GM19240 (cell line): ENCODE results near the gene ZNF784.

Experiments
- DNase-seq: peaks from one replicate; pipeline ENCODE4 v3.0.0; 2011; ENCODE audit warnings: low spot score; ENCODE audit not compliant: insufficient read length

ZNF784 gene

GRCh38 chr19:55656988-55657747 is 32.8 kb upstream of the ZNF784 start:
- DNase-seq = no peak

GRCh38 chr19:55656552-55656951 is 32.2 kb upstream of the ZNF784 start:
- no peak for DNase-seq

GRCh38 chr19:55655648-55656040 is 31.3 kb upstream of the ZNF784 start:
- no peak for DNase-seq

DNA sequence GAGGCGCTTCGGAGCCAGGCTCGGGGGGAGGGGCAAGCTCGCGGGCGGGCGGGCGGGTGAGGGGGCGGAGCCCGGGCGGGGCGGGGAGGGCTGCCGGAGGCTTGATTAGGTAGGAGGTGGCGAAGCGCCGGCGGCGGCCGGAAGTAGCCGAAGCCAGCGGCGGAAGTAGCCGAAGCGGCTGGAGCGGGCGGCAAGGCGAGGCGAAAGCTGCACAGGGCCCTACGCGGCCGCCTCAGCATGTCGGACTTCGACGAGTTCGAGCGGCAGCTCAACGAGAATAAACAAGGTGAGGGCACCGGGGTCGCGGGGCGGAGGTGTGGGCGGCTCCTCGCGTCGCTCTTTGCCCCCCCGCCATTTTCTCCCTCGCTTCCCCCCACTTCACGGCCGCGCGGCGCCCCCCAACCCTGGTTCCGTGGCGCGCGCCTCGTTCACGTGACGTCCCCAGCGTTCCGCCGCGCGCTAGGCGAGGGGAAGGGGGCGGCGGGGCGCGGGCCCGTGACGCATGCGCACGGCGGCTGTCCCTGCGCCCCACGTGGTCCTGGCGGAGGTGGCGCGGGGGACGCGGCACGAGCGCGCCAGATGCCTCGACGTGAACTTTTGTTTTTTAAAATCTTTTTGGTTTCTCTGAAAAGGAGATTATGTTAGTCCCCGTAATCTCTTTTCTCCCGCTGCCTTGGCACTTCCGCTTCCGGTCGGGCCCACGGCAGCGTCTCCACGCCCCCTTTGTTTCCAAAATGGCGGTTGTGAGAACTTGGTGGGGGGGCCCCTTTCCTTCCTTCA is 30.7 kb upstream of the ZNF784 start, which contains the start of gene U2AF2:
U2AF2 (plus strand) TSS at position 168 of the 780 bp plus-strand sequence; CDS start at position 238, 70 bp downstream.
- peak; percentile 60 for DNase-seq

DNA sequence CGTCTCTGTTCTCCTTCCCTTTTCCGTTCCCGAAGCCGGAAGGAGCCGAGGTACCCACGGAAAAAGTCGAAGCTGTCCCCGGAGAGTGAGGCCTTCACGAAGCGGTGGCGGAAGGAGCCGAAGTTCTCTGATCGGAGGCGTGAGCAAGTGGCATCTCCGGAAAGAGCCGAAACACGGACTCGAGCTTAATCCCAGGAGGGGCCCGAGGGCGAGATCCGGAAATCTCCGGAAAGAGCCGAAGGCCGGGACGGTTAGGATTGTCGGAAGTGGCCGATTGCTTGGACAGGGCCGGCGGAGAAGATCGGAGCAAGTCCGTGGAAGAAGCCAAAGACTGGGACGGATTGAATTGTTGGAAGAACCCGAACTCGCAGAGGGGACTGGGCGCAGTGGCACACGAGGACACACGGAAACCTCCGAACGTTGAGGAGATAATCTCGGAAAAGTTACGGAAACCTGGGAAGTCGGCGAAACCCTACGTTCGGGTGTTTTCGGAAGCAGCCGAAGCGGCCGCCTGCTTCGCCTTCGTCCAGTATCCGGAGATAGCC is 30.0 kb upstream of the ZNF784 start:
- peak; percentile 87 for DNase-seq

DNA sequence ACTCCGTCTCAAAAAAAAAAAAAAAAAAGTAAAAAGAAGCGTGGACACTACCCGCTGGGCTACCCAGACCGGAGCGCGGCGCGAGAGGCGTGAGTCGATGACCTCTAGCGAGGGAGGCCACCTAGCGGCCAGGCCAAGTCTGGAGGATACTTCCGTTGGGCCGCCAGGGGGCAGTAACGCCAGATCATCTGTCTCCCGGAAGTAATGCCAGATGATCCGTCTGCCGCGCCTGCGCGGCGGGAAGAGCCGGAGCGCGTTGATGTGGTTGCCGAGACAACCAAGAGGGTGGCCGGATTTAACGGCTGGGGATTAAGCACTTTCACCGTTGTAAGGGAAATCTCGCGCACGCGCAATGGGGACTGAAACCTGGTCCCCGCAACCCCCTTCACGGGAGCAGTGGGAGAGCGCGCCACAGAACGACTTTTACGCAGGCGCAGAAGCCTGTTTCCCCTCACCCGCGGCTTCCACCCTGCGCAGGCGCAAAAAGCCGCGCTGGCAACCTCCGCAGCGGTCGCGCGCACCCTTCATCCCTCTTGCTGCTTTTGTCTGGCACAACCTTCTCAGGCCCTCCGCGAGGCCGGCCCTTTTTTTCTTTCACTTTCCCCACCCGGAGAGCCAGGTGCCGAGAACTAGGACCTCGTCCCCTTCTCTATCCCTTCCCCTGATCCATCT is 29.4 kb upstream of the ZNF784 start:
- peak; percentile 98 for DNase-seq

DNA sequence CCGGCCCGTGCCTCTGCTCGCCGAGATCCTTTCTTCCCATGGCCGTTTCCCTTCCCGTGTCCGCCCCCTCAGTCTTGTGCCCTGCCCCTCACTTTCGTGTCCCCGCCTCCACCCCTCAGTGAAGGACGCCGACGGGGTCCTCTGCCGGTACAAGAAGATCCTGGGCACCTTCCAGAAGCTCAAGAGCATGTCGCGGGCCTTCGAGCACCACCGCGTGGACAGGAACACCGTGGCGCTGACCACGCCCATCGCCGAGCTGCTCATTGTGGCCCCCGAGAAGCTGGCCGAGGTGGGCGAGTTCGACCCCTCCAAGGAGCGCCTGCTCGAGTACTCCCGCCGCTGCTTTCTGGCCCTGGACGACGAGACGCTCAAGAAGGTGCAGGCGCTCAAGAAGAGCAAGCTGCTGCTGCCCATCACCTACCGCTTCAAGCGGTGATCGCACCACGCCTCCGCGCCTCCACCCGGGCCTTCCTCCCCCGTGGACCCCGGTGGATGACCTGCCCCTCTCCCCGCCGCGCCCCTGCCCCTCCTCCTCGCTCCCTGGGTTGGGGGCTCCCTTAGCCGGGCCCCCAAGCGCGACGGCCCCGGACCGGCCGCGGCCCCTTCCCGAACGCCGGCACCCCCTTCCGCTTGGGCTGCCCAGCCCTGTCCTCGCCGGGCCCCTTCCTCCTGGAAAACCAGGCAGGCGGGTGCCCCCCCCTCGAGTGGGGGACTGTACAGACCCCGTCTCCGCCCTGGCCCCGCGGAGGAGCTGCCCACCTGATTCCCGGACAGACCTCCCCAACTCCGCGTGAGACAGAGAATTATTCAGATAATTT is 28.2 kb upstream of the ZNF784 start:
- no peak for DNase-seq

DNA sequence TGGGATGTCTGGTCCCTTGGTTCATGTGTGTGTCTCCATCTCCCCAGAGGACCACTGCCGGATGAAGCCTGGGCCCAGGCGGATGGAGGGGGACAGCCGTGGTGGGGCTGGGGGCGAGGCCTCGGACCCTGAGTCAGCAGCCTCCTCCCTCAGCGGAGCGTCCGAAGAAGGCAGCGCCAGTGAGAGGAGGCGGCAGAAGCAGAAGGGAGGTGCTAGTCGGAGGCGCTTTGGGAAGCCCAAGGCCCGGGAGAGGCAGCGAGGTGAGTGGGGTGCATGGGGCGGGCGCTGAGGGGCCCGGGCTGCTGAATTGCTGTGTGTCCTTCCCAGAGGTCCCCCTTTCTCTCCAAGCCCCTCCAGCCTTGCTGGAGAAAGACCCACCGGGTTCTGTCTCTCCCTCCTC is 26.9 kb upstream of the ZNF784 start:
- no peak for DNase-seq

- DNase-seq = no peak
Measured at GRCh38 chr19:55650602-55651230, 26.4 kb upstream of the ZNF784 start.

- no peak for DNase-seq
Measured at GRCh38 chr19:55650126-55650557, 25.8 kb upstream of the ZNF784 start.

DNA sequence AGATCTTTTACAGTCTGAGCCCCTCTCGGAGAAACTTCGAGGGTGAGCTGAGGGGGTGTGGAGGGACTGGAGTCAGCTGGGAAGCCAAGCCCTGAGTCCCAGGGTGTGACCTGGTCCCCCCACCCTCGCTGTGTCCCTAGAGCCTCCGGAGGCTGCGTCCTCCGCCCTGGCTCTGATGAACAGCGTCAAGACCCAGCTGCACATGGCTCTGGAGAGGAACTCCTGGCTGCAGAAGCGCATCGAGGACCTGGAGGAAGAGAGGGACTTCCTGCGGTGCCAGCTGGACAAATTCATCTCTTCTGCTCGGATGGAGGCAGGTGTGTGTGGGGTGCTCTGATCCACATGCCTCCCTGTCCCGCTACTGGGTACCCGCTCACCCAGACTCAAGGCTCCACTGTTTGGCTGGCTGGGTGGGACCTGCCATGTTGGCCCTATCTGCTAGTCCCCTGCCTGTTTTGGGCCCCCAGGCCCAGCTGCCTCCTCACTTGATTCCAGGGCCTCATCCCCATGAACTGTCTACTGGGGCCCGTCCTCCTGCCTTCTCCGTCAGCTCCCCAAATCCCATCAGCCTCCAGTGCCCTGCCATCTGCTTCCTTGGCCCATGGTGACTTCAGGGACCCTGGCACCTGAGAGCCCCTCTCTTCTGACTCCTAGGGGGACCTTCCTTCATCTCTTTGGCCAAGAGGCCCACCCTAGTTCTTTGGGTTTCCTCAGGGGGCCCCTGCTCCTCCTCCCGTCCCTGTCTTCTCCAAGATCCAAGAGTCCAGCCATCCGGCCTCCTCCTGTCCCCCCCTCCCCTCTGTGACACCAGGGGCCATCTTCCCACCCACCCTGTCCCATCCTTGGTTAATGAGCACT is 25.1 kb upstream of the ZNF784 start:
- no peak for DNase-seq

DNA sequence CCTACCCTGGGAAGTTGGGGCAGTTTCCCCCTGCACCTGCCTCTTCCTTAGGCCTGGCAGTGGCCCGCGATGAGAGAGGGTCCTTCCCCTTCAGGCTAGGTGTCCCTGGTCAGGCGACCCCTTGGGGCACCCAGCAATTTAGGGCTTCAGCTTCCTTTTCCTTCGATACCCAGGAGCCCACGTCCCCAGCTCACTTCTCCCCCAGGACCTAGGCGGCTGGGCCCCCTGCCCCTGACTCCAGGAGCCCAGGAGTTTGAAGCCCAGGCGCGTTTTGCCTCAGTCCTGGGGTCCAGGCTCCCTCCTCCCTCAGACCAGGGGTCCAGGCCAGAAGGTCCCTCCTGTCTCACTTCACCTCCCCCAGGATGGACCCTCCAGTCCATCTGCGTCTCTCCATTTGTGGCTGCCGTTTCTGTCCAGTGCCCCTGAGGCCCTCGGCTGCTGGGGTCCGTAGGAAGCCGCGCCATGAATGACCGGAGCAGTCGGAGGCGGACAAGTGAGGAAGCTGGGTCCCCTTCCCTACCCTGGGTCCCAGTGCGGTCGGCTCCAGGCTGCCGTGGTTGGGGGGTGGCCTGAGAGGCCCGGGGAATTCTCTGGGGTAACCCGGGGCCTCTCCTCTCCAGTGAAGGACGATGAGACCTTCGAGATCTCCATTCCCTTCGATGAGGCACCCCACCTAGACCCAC is 24.4 kb upstream of the ZNF784 start:
- no peak for DNase-seq

- no peak for DNase-seq
Measured at GRCh38 chr19:55647732-55648584, 23.6 kb upstream of the ZNF784 start, which contains the start of gene CCDC106. CCDC106 (plus strand) TSS chr19:55648212; CDS start chr19:55649047, 835 bp downstream.

- no peak for DNase-seq
Measured at GRCh38 chr19:55646889-55647731, 22.7 kb upstream of the ZNF784 start.

DNA sequence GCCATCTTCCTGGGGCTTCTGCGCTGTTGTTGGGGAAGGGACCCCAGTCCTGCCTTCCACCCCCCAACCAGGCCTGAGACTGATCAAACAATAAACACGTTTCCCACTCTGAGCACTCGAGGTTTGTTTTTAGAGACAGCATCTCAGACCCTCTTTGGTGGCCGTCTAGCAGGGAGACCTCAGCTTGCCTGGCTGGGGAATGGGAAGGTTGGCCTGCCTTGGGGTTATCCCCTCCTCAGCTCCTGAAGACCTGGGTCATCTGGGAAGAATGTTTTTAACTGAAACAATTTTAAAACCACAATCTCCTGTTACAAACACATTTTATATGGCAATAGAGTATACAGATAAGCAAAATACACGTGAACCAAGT is 21.1 kb upstream of the ZNF784 start:
- DNase-seq = no peak

- DNase-seq = no peak
Measured at GRCh38 chr19:55644842-55645511, 20.6 kb upstream of the ZNF784 start.
